Erythroblast (primary cell): ENCODE measurements around the gene MYO1E.

Experiments used
- GATA1 ChIP-seq: IDR thresholded peaks from 2 replicates; pipeline ENCODE4 v1.6.1; 2011; ENCODE audit warnings: low read depth, mild to moderate bottlenecking, control low read depth, low read length, moderate library complexity
- POLR2A ChIP-seq: IDR thresholded peaks from 2 replicates; pipeline ENCODE4 v1.6.1; 2011; ENCODE audit warnings: mild to moderate bottlenecking, low read length

- no peak for TF ChIP-seq POLR2A
- TF ChIP-seq GATA1, result no peak
Observed at GRCh38 chr15:59120937-59121336, 251.7 kb downstream of the MYO1E start.
